Right renal pelvis (tissue), 4 donors: ENCODE data around the gene RBP4. TPM values are rescaled to one million over a fixed set of nuclear protein-coding genes. Genes with fewer than 3 reads are reported as not detected.

ENCODE experiments used
- DNase-seq, 4 donors: peaks; one replicate each; pipeline ENCODE4 v3.0.0-alpha.2; 2013; ENCODE audit warnings: low read depth in 4 of 4, low spot score in 3 of 4, missing footprints in 1 of 4
- polyA plus RNA-seq, 4 donors: library from polyadenylated mRNA; unstranded; fragments of 120-200 nt; gene quantifications; one replicate each; pipeline ENCODE4 v1.2.1, GENCODE V29; 2013; ENCODE audit not compliant: insufficient read length in 4 of 4

The RBP4 gene
- polyA plus RNA-seq, 4 donors, result 0.32 to 1.3 (median 0.46) TPM

GRCh38 chr10:93597075-93597599 is 3.9 kb downstream of the RBP4 start:
- no peak for DNase-seq

GRCh38 chr10:93596539-93596938 is 4.5 kb downstream of the RBP4 start:
- DNase-seq, result no peak

GRCh38 chr10:93595378-93596161 is 5.5 kb downstream of the RBP4 start:
- no peak for DNase-seq

- no peak for DNase-seq
Observed at GRCh38 chr10:93594518-93594917, 6.5 kb downstream of the RBP4 start.

GRCh38 chr10:93593749-93594148 is 7.3 kb downstream of the RBP4 start:
- DNase-seq, result no peak

GRCh38 chr10:93593254-93593653 is 7.8 kb downstream of the RBP4 start:
- DNase-seq, result no peak

- DNase-seq, result no peak
Observed at GRCh38 chr10:93591065-93591808, 9.8 kb downstream of the RBP4 start.

GRCh38 chr10:93590638-93591037 is 10.4 kb downstream of the RBP4 start:
- no peak for DNase-seq

GRCh38 chr10:93589648-93590562 is 11.1 kb downstream of the RBP4 start:
- no peak for DNase-seq

GRCh38 chr10:93584445-93584844 is 16.6 kb downstream of the RBP4 start:
- no peak for DNase-seq

GRCh38 chr10:93580828-93581227 is 20.2 kb downstream of the RBP4 start:
- DNase-seq, result no peak

GRCh38 chr10:93579985-93580711 is 20.9 kb downstream of the RBP4 start:
- DNase-seq, result no peak

- DNase-seq, result no peak
Observed at GRCh38 chr10:93579089-93579488, 21.9 kb downstream of the RBP4 start.

GRCh38 chr10:93577565-93577964 is 23.5 kb downstream of the RBP4 start:
- no peak for DNase-seq

- no peak for DNase-seq
Observed at GRCh38 chr10:93576888-93577287, 24.1 kb downstream of the RBP4 start.

- no peak for DNase-seq
Observed at GRCh38 chr10:93573924-93574323, 27.1 kb downstream of the RBP4 start.

GRCh38 chr10:93573051-93573909 is 27.8 kb downstream of the RBP4 start:
- no peak for DNase-seq

- no peak for DNase-seq
Observed at GRCh38 chr10:93572606-93573005, 28.4 kb downstream of the RBP4 start.

GRCh38 chr10:93570383-93570782 is 30.7 kb downstream of the RBP4 start:
- no peak for DNase-seq
